Retina (tissue), 1 donor: Measurements from ENCODE around the gene ZNF831.

Experiments
- DNase-seq: peaks from one replicate; pipeline ENCODE4 v3.0.0-alpha.2; 2016

ZNF831 gene

GRCh38 chr20:59141818-59142581 is 21.6 kb upstream of the ZNF831 start:
- DNase-seq, result no peak

GRCh38 chr20:59143326-59143725 is 20.3 kb upstream of the ZNF831 start:
- DNase-seq, result no peak

- no peak for DNase-seq
These were observed 19.3 kb upstream of the ZNF831 start for GRCh38 chr20:59144179-59144830.

- no peak for DNase-seq
These were observed 18.8 kb upstream of the ZNF831 start for GRCh38 chr20:59144831-59145196.

GRCh38 chr20:59145247-59145923 is 18.2 kb upstream of the ZNF831 start:
- no peak for DNase-seq

GRCh38 chr20:59145924-59146779 is 17.5 kb upstream of the ZNF831 start:
- DNase-seq, result no peak

- DNase-seq, result no peak
These were observed 16.6 kb upstream of the ZNF831 start for GRCh38 chr20:59146780-59147565.

- DNase-seq, result no peak
These were observed 16.0 kb upstream of the ZNF831 start for GRCh38 chr20:59147586-59147985.

- no peak for DNase-seq
These were observed 14.7 kb upstream of the ZNF831 start for GRCh38 chr20:59148701-59149493.

- no peak for DNase-seq
These were observed 13.7 kb upstream of the ZNF831 start for GRCh38 chr20:59149678-59150504.

- no peak for DNase-seq
These were observed 12.8 kb upstream of the ZNF831 start for GRCh38 chr20:59150821-59151251.

- no peak for DNase-seq
These were observed 12.2 kb upstream of the ZNF831 start for GRCh38 chr20:59151391-59151790.

- no peak for DNase-seq
These were observed 11.8 kb upstream of the ZNF831 start for GRCh38 chr20:59151820-59152219.

GRCh38 chr20:59152559-59153354 is 10.9 kb upstream of the ZNF831 start:
- no peak for DNase-seq

GRCh38 chr20:59153355-59153681 is 10.3 kb upstream of the ZNF831 start:
- no peak for DNase-seq

GRCh38 chr20:59153832-59154231 is 9.8 kb upstream of the ZNF831 start:
- no peak for DNase-seq

GRCh38 chr20:59154317-59155013 is 9.2 kb upstream of the ZNF831 start:
- DNase-seq, result no peak

- no peak for DNase-seq
These were observed 6.6 kb upstream of the ZNF831 start for GRCh38 chr20:59157064-59157463.

- DNase-seq, result no peak
These were observed 6.1 kb upstream of the ZNF831 start for GRCh38 chr20:59157531-59157930.
